Activated naive CD8-positive, alpha-beta T cell treated with anti-CD3 and anti-CD28 coated beads, Interleukin-2, amount 10 ng/mL, durations not matched to agents 7 days and 5 days (primary cell): ENCODE measurements around the gene MFSD8. TPM values are rescaled to one million over a fixed set of nuclear protein-coding genes. Genes with fewer than 3 reads are reported as not detected.
A peak's percentile ranks its signal among the peaks of the same experiment; 100 is the strongest.
"Not testable (repeated sequence)": the region's sequence is repeated elsewhere in the genome, so short reads cannot be mapped to it uniquely, and the experiment has no call there.

Experiments
- ATAC-seq: fragments of 150-1000 bp; cut with Tn5 transposase; one replicate; pipeline ENCODE4 v1.10.0; 2021; ENCODE audit warnings: low read depth, moderate library complexity
- POLR2A ChIA-PET: fragments of 350-600 bp; sonication (Branson Sonifier 250); formaldehyde crosslinking; loops from one replicate; lab custom pipeline; 2021; ENCODE audit warnings: antibody characterized with exemption; lab: Charles Lee
- DNase-seq: peaks from one replicate; pipeline ENCODE4 v3.0.0; 2021
- H3K27ac Mint-ChIP-seq: one replicate; pipeline ENCODE4 v1.8.0; 2022; ENCODE audit warnings: mild to moderate bottlenecking, mixed read lengths
- H3K27me3 Mint-ChIP-seq: one replicate; pipeline ENCODE4 v1.8.0; 2022; ENCODE audit warnings: mild to moderate bottlenecking, moderate library complexity, mixed read lengths
- H3K36me3 Mint-ChIP-seq: one replicate; pipeline ENCODE4 v1.8.0; 2021; ENCODE audit warnings: mild to moderate bottlenecking, mixed read lengths
- H3K4me1 Mint-ChIP-seq: one replicate; pipeline ENCODE4 v1.8.0; 2021; ENCODE audit warnings: mixed read lengths
- H3K4me3 Mint-ChIP-seq: one replicate; pipeline ENCODE4 v1.8.0; 2022; ENCODE audit warnings: mild to moderate bottlenecking, moderate library complexity, mixed read lengths
- H3K9me3 Mint-ChIP-seq: one replicate; pipeline ENCODE4 v1.8.0; 2021; ENCODE audit warnings: mixed read lengths
- total RNA-seq, 2 experiments: library from RNA; stranded (reverse); gene quantifications; one replicate each; pipeline ENCODE4 v1.2.3, GENCODE V29; 2021

Gene MFSD8
- total RNA-seq, 2 experiments from 2014 or later = 27.4 to 28.5 TPM

GRCh38 chr4:127920521-127920920 lies 44.5 kb downstream of the MFSD8 start:
- no peak for DNase-seq

GRCh38 chr4:127917151-127917550 lies 47.8 kb downstream of the MFSD8 start:
- DNase-seq (no peak), ATAC-seq (no peak)
- peaks cover 13% of the 10 kb centered on the region for H3K36me3 Mint-ChIP-seq
- no peak overlapping the region for H3K27ac Mint-ChIP-seq
- H3K9me3 Mint-ChIP-seq = no peaks in the 10 kb centered on the region
- POLR2A ChIA-PET = no interaction called here
- no peaks in the 10 kb centered on the region for H3K4me1 Mint-ChIP-seq
- H3K4me3 Mint-ChIP-seq = no peak overlapping the region
- peaks cover 2% of the 10 kb centered on the region for H3K27me3 Mint-ChIP-seq

More at GRCh38 chr4:127920521-127920920, 44.5 kb downstream of the MFSD8 start:
- POLR2A ChIA-PET = no interaction called here
- Mint-ChIP-seq H3K4me1 (no peaks in the 10 kb centered on the region), H3K27ac (no peak overlapping the region), H3K4me3 (no peak overlapping the region), H3K27me3 (no peaks in the 10 kb centered on the region), H3K36me3 (peaks cover 33% of the 10 kb centered on the region), H3K9me3 (no peaks in the 10 kb centered on the region)
- no peak for ATAC-seq

DNA sequence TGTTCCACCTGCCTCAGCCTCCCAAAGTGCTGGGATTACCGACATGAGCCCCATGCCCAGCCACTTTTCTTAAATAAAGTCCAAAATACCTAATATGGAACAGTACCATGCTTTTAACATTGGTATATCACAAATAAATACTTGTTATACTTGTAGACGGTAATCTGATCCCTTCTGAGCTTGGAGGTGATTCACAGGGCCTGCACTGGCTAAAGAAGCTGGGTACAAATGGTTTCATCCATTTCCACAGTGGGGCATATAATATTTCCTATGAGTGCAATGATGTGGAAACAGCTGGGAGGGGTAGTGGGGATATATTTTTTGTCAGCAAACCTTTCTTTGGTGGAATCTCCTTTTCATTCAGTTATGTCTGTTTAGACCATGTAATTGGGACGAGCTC lies 48.5 kb downstream of the MFSD8 start:
- Mint-ChIP-seq H3K4me3 (no peak overlapping the region), H3K27me3 (peaks cover 2% of the 10 kb centered on the region), H3K4me1 (no peaks in the 10 kb centered on the region), H3K9me3 (no peaks in the 10 kb centered on the region), H3K36me3 (peaks cover 13% of the 10 kb centered on the region), H3K27ac (no peak overlapping the region)
- POLR2A ChIA-PET = no interaction called here
- ATAC-seq (no peak), DNase-seq (no peak)

DNA sequence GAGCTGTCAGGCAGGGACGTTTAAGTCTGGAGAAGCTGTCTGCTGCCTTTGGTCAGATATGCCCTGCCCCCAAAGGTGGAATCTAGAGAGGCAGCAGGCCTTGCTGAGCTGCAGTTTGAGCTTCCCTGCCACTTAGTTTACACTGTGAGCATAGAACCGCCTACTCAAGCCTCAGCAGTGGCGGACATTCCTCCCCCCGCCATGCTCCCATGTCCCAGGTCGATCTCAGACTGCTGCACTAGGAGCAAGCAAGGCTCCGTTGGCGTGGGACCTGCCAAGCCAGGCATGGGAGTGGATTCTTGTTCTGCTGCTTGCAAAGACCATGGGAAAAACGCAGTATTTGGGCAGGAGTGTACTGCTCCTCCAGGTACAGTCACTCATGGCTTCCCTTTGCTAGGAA lies 59.9 kb downstream of the MFSD8 start:
- H3K36me3 Mint-ChIP-seq = peaks cover 30% of the 10 kb centered on the region
- no peak for DNase-seq
- H3K27ac Mint-ChIP-seq = no peak overlapping the region
- peaks cover 2% of the 10 kb centered on the region for H3K27me3 Mint-ChIP-seq
- ATAC-seq = no peak
- no peak overlapping the region for H3K4me3 Mint-ChIP-seq
- H3K4me1 Mint-ChIP-seq = no peaks in the 10 kb centered on the region
- H3K9me3 Mint-ChIP-seq = peaks cover 8% of the 10 kb centered on the region
- POLR2A ChIA-PET = no interaction called here

DNA sequence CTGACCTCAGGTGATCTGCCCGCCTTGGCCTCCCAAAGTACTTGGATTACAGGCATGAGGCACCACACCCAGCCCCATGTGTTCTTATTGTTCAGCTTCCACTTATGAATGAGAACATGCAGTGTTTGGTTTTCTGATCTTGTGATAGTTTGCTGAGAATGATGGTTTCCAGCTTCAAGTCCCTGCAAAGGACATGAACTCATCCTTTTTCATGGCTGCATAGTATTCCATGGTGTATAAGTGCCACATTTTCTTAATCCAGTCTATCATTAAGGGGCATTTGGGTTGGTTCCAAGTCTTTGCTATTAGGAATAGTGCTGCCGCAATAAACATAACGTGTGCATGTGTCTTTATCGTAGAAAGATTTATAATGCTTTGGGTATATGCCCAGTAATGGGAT lies 65.3 kb downstream of the MFSD8 start:
- DNase-seq, H3K4me1 Mint-ChIP-seq, H3K27ac Mint-ChIP-seq, ATAC-seq, H3K27me3 Mint-ChIP-seq, H3K9me3 Mint-ChIP-seq, POLR2A ChIA-PET, H3K4me3 Mint-ChIP-seq: not testable (repeated sequence)
- H3K36me3 Mint-ChIP-seq = peaks cover 56% of the 10 kb centered on the region

GRCh38 chr4:127896528-127896927 lies 68.4 kb downstream of the MFSD8 start:
- DNase-seq (no peak), ATAC-seq (no peak)
- Mint-ChIP-seq H3K27me3 (no peaks in the 10 kb centered on the region), H3K9me3 (peaks cover 2% of the 10 kb centered on the region), H3K4me3 (no peak overlapping the region), H3K4me1 (peaks cover 1% of the 10 kb centered on the region), H3K36me3 (peaks cover 49% of the 10 kb centered on the region), H3K27ac (no peak overlapping the region)
- POLR2A ChIA-PET = no interaction called here

- no peak for ATAC-seq
- Mint-ChIP-seq H3K9me3 (peaks cover 2% of the 10 kb centered on the region), H3K4me3 (no peak overlapping the region), H3K36me3 (peaks cover 45% of the 10 kb centered on the region), H3K27me3 (no peaks in the 10 kb centered on the region), H3K27ac (no peak overlapping the region), H3K4me1 (peaks cover 1% of the 10 kb centered on the region)
- no peak for DNase-seq
- POLR2A ChIA-PET = no interaction called here
These were observed 68.9 kb downstream of the MFSD8 start for GRCh38 chr4:127896069-127896468.

GRCh38 chr4:127889903-127890302 lies 75.1 kb downstream of the MFSD8 start:
- no peaks in the 10 kb centered on the region for H3K27me3 Mint-ChIP-seq
- no peak overlapping the region for H3K4me3 Mint-ChIP-seq
- POLR2A ChIA-PET = interaction anchor here (0.9 to 1.4 kb wide), 2 partner anchors 9 to 75 kb away, joined by 3 to 5 read pairs; partner anchors contain the start of genes ABHD18, MFSD8 and PLK4
- peaks cover 18% of the 10 kb centered on the region for H3K4me1 Mint-ChIP-seq
- H3K9me3 Mint-ChIP-seq = peaks cover 2% of the 10 kb centered on the region
- H3K27ac Mint-ChIP-seq = no peak overlapping the region
- peaks cover 44% of the 10 kb centered on the region for H3K36me3 Mint-ChIP-seq
- DNase-seq (no peak), ATAC-seq (no peak)

DNA sequence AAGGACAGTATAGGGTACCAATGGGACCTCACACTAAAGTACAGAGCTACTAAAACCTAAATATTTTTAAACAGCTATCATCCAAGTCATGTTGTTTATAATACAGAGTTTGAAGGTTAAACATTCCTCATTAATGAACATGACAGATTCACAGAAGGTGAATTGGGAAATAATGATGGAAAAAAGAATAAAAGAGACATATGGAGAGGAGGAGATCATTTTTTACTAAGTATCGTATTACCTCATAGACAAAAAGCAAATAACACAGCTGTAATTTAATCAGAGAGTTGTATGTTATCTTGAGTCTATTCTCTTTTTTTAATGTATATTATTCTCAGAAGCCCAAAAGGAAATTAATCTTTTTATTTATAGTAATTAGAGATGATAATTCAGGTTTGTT lies 76.4 kb downstream of the MFSD8 start:
- Mint-ChIP-seq H3K4me1 (peaks cover 19% of the 10 kb centered on the region), H3K9me3 (peaks cover 2% of the 10 kb centered on the region), H3K4me3 (no peak overlapping the region), H3K36me3 (peaks cover 42% of the 10 kb centered on the region), H3K27ac (no peak overlapping the region), H3K27me3 (no peaks in the 10 kb centered on the region)
- POLR2A ChIA-PET = interaction anchor here (0.6 to 1.2 kb wide), 3 partner anchors 9 to 77 kb away, joined by 3 read pairs; partner anchors contain the start of genes ABHD18 and MFSD8
- ATAC-seq = no peak
- no peak for DNase-seq

- Mint-ChIP-seq H3K4me1 (peaks cover 32% of the 10 kb centered on the region), H3K36me3 (peaks cover 22% of the 10 kb centered on the region), H3K27ac (peak overlapping the region; percentile 97), H3K9me3 (no peaks in the 10 kb centered on the region), H3K4me3 (peak overlapping the region; percentile 92), H3K27me3 (no peaks in the 10 kb centered on the region)
- POLR2A ChIA-PET = interaction anchor here (1.1 to 4.2 kb wide), 6 partner anchors 85 to 1212 kb away, joined by 3 to 56 read pairs (median 8); partner anchors contain the start of genes ABHD18, HSPA4L, LARP1B and MFSD8
- DNase-seq = no peak
- peak; percentile 19 for ATAC-seq
These were observed 83.5 kb downstream of the MFSD8 start for GRCh38 chr4:127881563-127881864.

DNA sequence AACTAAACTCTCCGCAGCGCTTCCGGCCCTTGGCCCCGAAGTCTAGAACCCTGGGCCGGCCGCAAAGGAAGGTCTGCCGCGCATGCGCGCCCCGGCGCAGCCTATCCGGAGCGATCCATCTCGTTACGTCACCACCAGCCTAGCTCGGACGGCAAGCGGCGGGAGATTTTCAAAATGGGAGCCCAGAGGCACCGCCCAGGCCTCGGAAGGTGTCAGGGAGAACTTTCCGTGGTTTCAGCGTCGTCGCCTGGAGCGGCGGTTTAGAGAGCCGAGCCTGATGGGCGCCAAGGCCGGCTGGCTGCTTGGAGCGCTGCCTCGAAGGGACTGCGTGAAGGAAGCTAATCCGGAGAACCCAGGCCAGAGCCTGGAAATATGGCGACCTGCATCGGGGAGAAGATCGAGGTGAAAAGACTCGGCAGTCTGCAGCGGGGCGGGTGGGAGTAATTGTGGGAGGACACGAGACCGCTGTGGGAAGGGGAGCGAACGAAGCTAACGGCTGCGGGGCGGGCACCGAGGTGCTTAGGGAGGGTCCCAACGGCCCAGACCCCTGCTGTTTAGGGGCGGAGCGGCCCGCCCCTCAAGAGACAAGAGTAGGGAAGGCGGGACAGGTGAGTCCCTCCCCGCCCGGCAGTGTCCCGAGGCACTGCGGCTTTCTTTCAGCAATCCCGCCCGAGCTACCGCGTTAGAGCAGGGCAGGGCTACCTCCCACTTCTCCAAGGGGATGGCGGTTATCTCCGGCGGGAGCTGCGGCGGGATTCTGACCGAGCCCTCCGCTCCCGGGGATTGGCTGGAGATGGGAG lies 84.0 kb downstream of the MFSD8 start, which contains the start of gene PLK4:
PLK4 (plus strand) TSS at position 131 of the 800 bp plus-strand sequence; CDS start at position 373, 242 bp downstream.
- ATAC-seq (peak; percentile 97), DNase-seq (peak; percentile 95)
- POLR2A ChIA-PET = interaction anchor here (0.7 to 4.2 kb wide), 7 partner anchors 9 to 1213 kb away, joined by 3 to 56 read pairs (median 5); partner anchors contain the start of genes ABHD18, HSPA4L, LARP1B and MFSD8
- Mint-ChIP-seq H3K9me3 (no peaks in the 10 kb centered on the region), H3K27ac (peak within 1 kb of the TSS; percentile 97), H3K27me3 (no peaks in the 10 kb centered on the region), H3K36me3 (peaks cover 20% of the 10 kb centered on the region), H3K4me1 (peaks cover 28% of the 10 kb centered on the region), H3K4me3 (peak within 1 kb of the TSS; percentile 92)

- Mint-ChIP-seq H3K27ac (no peak overlapping the region), H3K9me3 (no peaks in the 10 kb centered on the region), H3K36me3 (peaks cover 18% of the 10 kb centered on the region), H3K4me1 (peaks cover 18% of the 10 kb centered on the region), H3K27me3 (no peaks in the 10 kb centered on the region), H3K4me3 (no peak overlapping the region)
- POLR2A ChIA-PET = no interaction called here
- ATAC-seq (no peak), DNase-seq (no peak)
These were observed 89.2 kb downstream of the MFSD8 start for GRCh38 chr4:127875791-127876190.

DNA sequence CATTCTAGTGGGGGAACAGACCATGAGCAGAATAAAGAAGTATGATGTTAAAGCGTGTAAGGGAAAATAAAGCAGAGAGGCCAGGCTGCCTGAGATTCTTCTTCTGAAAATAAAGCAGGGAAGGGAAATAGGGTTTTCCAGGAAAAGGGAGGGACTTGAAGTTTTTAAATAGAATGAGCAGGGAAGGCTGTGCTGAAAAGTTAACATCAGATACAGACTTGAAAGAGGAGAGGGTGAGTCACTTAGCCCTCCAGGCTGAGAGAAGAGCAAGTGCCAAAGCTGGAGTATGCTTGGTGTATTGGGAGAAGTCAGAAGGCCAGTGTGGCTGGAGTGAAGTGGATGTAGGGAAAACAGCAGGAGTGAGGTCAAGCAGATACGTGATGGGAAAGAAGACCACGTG lies 94.3 kb downstream of the MFSD8 start:
- no peaks in the 10 kb centered on the region for H3K9me3 Mint-ChIP-seq
- H3K36me3 Mint-ChIP-seq = peaks cover 11% of the 10 kb centered on the region
- no peak for ATAC-seq
- POLR2A ChIA-PET = no interaction called here
- H3K4me3 Mint-ChIP-seq = no peak overlapping the region
- peaks cover 1% of the 10 kb centered on the region for H3K27me3 Mint-ChIP-seq
- no peak for DNase-seq
- H3K4me1 Mint-ChIP-seq = peaks cover 7% of the 10 kb centered on the region
- H3K27ac Mint-ChIP-seq = no peak overlapping the region

DNA sequence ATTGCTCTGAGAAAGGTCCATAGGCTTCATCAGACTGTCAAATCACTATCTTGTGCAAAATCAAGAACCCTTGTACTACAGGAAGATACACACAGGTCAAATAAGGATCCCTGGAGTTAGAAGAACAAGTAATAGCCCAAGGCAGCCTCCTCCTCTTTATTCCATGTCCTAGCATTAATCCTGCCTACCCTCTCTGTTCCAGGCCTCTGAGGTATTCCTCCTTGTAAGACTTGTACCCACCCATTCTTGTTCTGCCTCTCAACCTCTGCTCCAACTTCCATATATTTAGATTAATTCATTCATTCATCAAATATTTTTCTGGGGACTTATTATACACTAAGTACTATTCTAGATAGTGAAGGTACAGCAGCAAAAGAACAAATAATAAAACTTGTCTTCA lies 94.7 kb downstream of the MFSD8 start:
- H3K36me3 Mint-ChIP-seq = peaks cover 8% of the 10 kb centered on the region
- no peaks in the 10 kb centered on the region for H3K9me3 Mint-ChIP-seq
- H3K27me3 Mint-ChIP-seq = peaks cover 1% of the 10 kb centered on the region
- ATAC-seq = no peak
- no peak for DNase-seq
- POLR2A ChIA-PET = no interaction called here
- no peak overlapping the region for H3K4me3 Mint-ChIP-seq
- peaks cover 7% of the 10 kb centered on the region for H3K4me1 Mint-ChIP-seq
- no peak overlapping the region for H3K27ac Mint-ChIP-seq
